AG04450 (cell line): ENCODE results near the gene MRPL50. TPM values are rescaled to one million over a fixed set of nuclear protein-coding genes. Genes with fewer than 3 reads are reported as not detected.

Source experiments
- CTCF ChIA-PET: fragments of 300-600, 350-600 bp; formaldehyde crosslinking; extraction: SDS; loops from one replicate; lab custom pipeline; 2022; ENCODE audit warnings: antibody characterized with exemption, inconsistent platforms; lab: Charles Lee
- POLR2A ChIA-PET: fragments of 350-600 bp; formaldehyde crosslinking; extraction: SDS; loops from one replicate; lab custom pipeline; 2021; ENCODE audit warnings: antibody characterized with exemption, inconsistent platforms; lab: Yijun Ruan, JAX
- DNase-seq: peaks from one replicate; pipeline ENCODE4 v3.0.0-alpha.2; 2011; ENCODE audit warnings: low read depth, low spot score
- H3K27ac ChIP-seq: one replicate; pipeline ENCODE4 v1.5.1; 2012; ENCODE audit warnings: low read depth, low read length, control low read depth
- H3K27me3 ChIP-seq: one replicate; pipeline ENCODE4 v1.6.0; 2012; ENCODE audit warnings: low read length; ENCODE audit not compliant: control insufficient read depth, insufficient read depth
- H3K4me3 ChIP-seq: 2 replicates; pipeline ENCODE4 v1.5.1; 2011; ENCODE audit warnings: mild to moderate bottlenecking, low read depth, low read length, control low read depth
- H3K9me3 ChIP-seq: 2 replicates; pipeline ENCODE4 v1.5.1; 2012; ENCODE audit warnings: low read length; ENCODE audit not compliant: control insufficient read depth, insufficient read depth
- polyA plus RNA-seq: library from polyadenylated mRNA; depleted of rRNA; stranded (reverse); fragments of >200 nt; gene quantifications from 2 replicates; pipeline ENCODE4 v1.2.3, GENCODE V29; 2011; rRNA removed
- TF ChIP-seq, protein P1 (sequence below): IDR thresholded peaks from 2 replicates; pipeline ENCODE4 v1.5.1; 2011; ENCODE audit warnings: low read depth, low read length, control low read depth, inconsistent platforms

Gene MRPL50
- polyA plus RNA-seq, 1 experiment, result 15.0 TPM

DNA sequence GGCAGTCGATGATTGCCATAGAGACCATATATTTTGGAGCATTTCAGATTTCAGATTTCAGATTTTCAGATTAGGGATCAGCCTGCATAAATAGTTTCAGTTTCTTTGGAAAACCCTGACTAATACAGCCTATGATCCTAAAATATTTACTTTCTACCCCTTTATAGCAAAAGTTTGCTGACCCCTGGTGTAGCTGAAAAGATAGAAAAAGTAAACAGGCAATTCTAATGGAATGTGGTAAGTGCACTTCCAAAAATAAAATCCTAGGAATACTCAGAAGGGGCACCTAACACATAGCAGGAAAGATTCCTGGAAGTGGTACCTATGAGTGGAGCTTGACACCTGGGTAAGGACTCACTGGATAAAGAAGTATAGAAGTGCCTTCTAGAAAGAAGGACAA lies 48.1 kb downstream of the MRPL50 start:
- DNase-seq, result no peak
- ChIA-PET CTCF (no interaction called here), POLR2A (no interaction called here)
- H3K4me3 ChIP-seq, result no peak overlapping the region
- no peaks in the 10 kb centered on the region for H3K27me3 ChIP-seq
- TF ChIP-seq, protein P1, sequence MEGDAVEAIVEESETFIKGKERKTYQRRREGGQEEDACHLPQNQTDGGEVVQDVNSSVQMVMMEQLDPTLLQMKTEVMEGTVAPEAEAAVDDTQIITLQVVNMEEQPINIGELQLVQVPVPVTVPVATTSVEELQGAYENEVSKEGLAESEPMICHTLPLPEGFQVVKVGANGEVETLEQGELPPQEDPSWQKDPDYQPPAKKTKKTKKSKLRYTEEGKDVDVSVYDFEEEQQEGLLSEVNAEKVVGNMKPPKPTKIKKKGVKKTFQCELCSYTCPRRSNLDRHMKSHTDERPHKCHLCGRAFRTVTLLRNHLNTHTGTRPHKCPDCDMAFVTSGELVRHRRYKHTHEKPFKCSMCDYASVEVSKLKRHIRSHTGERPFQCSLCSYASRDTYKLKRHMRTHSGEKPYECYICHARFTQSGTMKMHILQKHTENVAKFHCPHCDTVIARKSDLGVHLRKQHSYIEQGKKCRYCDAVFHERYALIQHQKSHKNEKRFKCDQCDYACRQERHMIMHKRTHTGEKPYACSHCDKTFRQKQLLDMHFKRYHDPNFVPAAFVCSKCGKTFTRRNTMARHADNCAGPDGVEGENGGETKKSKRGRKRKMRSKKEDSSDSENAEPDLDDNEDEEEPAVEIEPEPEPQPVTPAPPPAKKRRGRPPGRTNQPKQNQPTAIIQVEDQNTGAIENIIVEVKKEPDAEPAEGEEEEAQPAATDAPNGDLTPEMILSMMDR, result no peak
- H3K9me3 ChIP-seq, result no peaks in the 10 kb centered on the region
- H3K27ac ChIP-seq, result no peak overlapping the region

GRCh38 chr9:101342595-101342994 lies 55.8 kb downstream of the MRPL50 start:
- Histone ChIP-seq H3K9me3 (no peaks in the 10 kb centered on the region), H3K27ac (no peak overlapping the region), H3K27me3 (no peaks in the 10 kb centered on the region), H3K4me3 (no peak overlapping the region)
- POLR2A ChIA-PET, result no interaction called here
- DNase-seq, result no peak
- CTCF ChIA-PET, result interaction anchor here (1.7 kb wide), 1 partner anchor 31 kb away, joined by 5 read pairs; no protein-coding TSS in a partner anchor
- TF ChIP-seq, protein P1, result no peak

DNA sequence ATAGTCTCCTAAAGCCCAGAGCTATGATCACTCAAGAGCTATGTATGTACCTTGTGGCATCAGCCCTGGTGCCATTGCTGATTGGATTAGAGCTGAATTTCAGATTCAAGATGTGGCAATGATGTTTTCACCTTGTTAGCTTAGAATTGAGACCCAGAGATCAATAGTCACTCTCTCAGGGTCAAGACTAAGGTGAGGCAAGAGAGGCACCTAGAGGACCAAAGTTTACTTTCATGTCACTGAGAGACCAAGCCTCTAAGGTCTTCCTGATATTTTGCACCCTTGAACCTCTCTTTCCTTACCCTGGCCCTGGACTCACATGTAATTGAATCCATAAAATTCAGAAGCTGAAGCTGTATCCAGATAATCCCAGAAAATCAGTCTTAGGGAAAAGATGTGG lies 56.5 kb downstream of the MRPL50 start:
- ChIA-PET CTCF (interaction anchor here (1.7 kb wide), 1 partner anchor 30 kb away, joined by 5 read pairs; no protein-coding TSS in a partner anchor), POLR2A (no interaction called here)
- DNase-seq, result no peak
- TF ChIP-seq, protein P1, result no peak
- Histone ChIP-seq H3K9me3 (no peaks in the 10 kb centered on the region), H3K27me3 (no peaks in the 10 kb centered on the region), H3K27ac (no peak overlapping the region), H3K4me3 (no peak overlapping the region)

Other genes with a start within 250 kb of the MRPL50 start
- not detected in 2 replicates for gene BAAT, start 13.6 kb downstream of the MRPL50 start, polyA plus RNA-seq
- gene ZNF189, start 233 bp upstream of the MRPL50 start, polyA plus RNA-seq, result 10.0 and 13.2 TPM in 2 replicates
- gene ALDOB, start 37.2 kb upstream of the MRPL50 start, polyA plus RNA-seq, result not detected in 2 replicates
- gene RNF20, start 135.2 kb upstream of the MRPL50 start, polyA plus RNA-seq, result 37.1 and 42.0 TPM in 2 replicates
- not detected in 2 replicates for gene PPP3R2, start 196.4 kb upstream of the MRPL50 start, polyA plus RNA-seq